HepG2 (cell line): ENCODE data around the gene IRS1. TPM values are rescaled to one million over a fixed set of nuclear protein-coding genes. Genes with fewer than 3 reads are reported as not detected.

Experiments used
- E2F5 ChIP-seq: sonication (generic); formaldehyde crosslinking; conservative IDR thresholded peaks from 2 replicates; pipeline ENCODE4 v1.4.0; 2020; ENCODE audit warnings: missing genetic modification reagents
- EP300 ChIP-seq, 3 experiments: sonication (generic) in 1 of 3; formaldehyde crosslinking in 1 of 3; IDR thresholded peaks; 2 replicates each; pipeline versions ENCODE4 v1.5.1 to v1.6.1; 2011 to 2020; ENCODE audit warnings: low read depth in 2 of 3, low read length in 2 of 3, borderline replicate concordance in 1 of 3, improper control_type of control experiment in 1 of 3, mild to moderate bottlenecking in 1 of 3, missing genetic modification reagents in 1 of 3, moderate library complexity in 1 of 3
- KLF15 ChIP-seq: sonication (generic); formaldehyde crosslinking; IDR thresholded peaks from 2 replicates; pipeline ENCODE4 v1.8.1; 2023; ENCODE audit warnings: borderline replicate concordance, mild to moderate bottlenecking, inconsistent platforms, missing genetic modification reagents, mixed read lengths
- SKIL ChIP-seq: sonication (generic); formaldehyde crosslinking; IDR thresholded peaks from 2 replicates; pipeline ENCODE4 v1.8.0; 2022; ENCODE audit warnings: missing genetic modification reagents, mild to moderate bottlenecking, moderate library complexity, borderline replicate concordance
- THAP9 ChIP-seq: sonication (generic); formaldehyde crosslinking; IDR thresholded peaks from 2 replicates; pipeline ENCODE4; 2020; ENCODE audit warnings: missing genetic modification reagents, mild to moderate bottlenecking, borderline replicate concordance
- TRIM24 ChIP-seq: sonication (generic); formaldehyde crosslinking; IDR thresholded peaks from 2 replicates; pipeline ENCODE4 v1.8.0; 2022; ENCODE audit warnings: mild to moderate bottlenecking, missing genetic modification reagents
- ZNF580 ChIP-seq: IDR thresholded peaks from 2 replicates; pipeline ENCODE4 v1.6.1; 2016; ENCODE audit warnings: low read depth, borderline replicate concordance
- ZNF777 ChIP-seq: sonication (generic); formaldehyde crosslinking; IDR thresholded peaks from 2 replicates; pipeline ENCODE4 v1.4.0; 2020; ENCODE audit warnings: missing genetic modification reagents
- ZNF792 ChIP-seq: IDR thresholded peaks from 2 replicates; pipeline ENCODE4 v1.6.1; 2016
- polyA plus RNA-seq, 8 experiments: library from polyadenylated mRNA; depleted of rRNA in 3 of 8; stranded (reverse) in 7 of 8; unstranded in 1 of 8; fragments of >200 nt; fragmentation: Illumina TruSeq in 4 of 8; extraction: Trizol in 4 of 8; gene quantifications; 2 replicates each; pipeline versions ENCODE4 v1.2.1 to v1.2.3, GENCODE V29; 2011 to 2016; ENCODE audit warnings: low read depth in 4 of 8, missing spikeins in 1 of 8, mixed read lengths in 1 of 8; ENCODE audit not compliant: insufficient read depth in 1 of 8
- total RNA-seq, 5 experiments: library from RNA; depleted of rRNA; stranded (reverse); fragments of >200 nt; fragmentation: Illumina TruSeq; extraction: Trizol; gene quantifications; 2 replicates each; pipeline ENCODE4 v1.2.3, GENCODE V29; 2016; ENCODE audit warnings: low read depth in 1 of 5
- TF ChIP-seq, protein P1 (sequence below): IDR thresholded peaks from 2 replicates; pipeline ENCODE4 v1.6.1; 2016; ENCODE audit warnings: control low read depth

Gene IRS1
- total and polyA plus RNA-seq, 2 of the 13 experiments (the other 11 are each of a cell fraction or from before 2014, with no cell fraction given): 8.7 to 9.0 TPM

DNA sequence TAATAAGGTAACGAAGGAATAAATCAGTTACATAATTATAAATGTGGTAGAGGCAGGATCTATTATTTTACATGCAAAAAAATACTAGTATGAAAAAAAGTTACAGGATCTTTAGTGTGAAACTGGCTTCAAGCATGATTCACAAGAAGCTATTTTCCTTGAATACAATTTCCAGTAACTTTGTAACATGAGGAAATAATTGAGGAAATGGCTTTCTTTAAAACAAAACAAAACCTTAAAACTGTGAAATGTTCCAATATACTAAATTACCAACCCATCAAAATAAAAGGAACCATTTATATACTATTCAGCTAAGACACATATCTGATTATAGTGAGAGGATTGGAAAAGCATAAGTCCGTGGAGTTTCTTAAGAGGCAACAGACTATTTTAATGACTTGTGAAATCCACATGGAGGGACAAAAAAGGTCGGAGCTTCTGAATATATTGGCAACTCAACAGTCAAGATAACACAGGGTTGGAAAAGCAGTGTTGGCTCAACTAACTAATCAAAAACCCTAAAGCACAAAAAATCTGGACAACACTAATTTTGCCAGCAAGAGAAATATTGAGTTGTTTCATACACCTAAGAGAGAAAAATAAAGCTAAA is 10.6 kb downstream of the IRS1 start (continued):
- TF ChIP-seq THAP9 (CRISPR knock-in tag): no peak
- TF ChIP-seq, protein P1, sequence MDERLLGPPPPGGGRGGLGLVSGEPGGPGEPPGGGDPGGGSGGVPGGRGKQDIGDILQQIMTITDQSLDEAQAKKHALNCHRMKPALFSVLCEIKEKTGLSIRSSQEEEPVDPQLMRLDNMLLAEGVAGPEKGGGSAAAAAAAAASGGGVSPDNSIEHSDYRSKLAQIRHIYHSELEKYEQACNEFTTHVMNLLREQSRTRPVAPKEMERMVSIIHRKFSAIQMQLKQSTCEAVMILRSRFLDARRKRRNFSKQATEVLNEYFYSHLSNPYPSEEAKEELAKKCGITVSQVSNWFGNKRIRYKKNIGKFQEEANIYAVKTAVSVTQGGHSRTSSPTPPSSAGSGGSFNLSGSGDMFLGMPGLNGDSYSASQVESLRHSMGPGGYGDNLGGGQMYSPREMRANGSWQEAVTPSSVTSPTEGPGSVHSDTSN (CRISPR knock-in tag): no peak
- TF ChIP-seq TRIM24: no peak
- no peak for TF ChIP-seq SKIL (CRISPR knock-in tag)
- no peak for TF ChIP-seq ZNF580
- no peak for TF ChIP-seq KLF15
- TF ChIP-seq ZNF777: no peak
- TF ChIP-seq EP300 (IDR thresholded peaks at IDR 0.05; ENCODE audit: low read depth in 2 of 2, low read length in 2 of 2): no peak
- no peak for TF ChIP-seq EP300 (CRISPR knock-in tag; IDR thresholded peaks at IDR 0.05; ENCODE audit: borderline replicate concordance)
- no peak for TF ChIP-seq ZNF792 (CRISPR knock-in tag)
- no peak for TF ChIP-seq E2F5 (CRISPR knock-in tag)
- TF ChIP-seq, all 625 proteins: peak for 0
